ENCODE results near the gene MCCD1.

MCCD1 gene

DNA sequence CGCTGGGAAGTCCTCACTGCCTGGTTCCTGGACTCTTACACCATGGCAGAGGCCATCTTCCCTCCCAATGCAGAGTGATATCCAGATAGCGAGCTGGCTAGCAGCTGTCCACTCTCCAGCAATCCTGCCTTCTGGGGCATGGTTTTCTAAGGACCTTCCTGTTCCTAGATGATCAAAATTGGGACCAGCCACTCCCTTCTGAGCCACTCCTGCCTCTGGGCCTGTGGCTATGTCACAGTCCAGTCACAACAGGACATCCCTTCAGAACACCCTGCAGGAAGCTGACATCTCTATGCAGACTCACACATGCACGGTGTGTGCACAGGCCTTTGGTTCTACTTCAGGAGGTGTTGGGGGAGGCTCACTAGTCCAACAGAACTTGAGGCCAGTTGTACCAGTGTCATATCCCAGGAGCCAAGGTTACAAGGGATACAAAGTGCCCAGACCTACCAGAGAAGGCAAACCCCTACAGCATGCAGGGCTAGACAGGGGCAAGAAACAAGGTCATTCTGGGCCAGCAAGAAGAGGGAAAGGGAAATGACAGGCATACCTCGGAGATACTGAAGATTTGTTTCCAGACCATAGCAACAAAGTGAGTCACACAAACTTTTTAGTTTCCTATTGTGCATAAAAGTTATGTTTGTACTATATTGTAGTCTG, 2.7 kb upstream of the MCCD1 start:
- Histone ChIP-seq H3K9ac (no peak overlapping the region), H3K27ac (no peak overlapping the region), H2AFZ (ENCODE audit: low read depth) (no peak overlapping the region), H3K27me3 (ENCODE audit: insufficient read depth, low read depth) (no peaks in the 10 kb centered on the region), H4K20me1 (ENCODE audit: insufficient read depth) (no peaks in the 10 kb centered on the region), H3K4me1 (ENCODE audit: low read depth, poor library complexity, severe bottlenecking) (no peaks in the 10 kb centered on the region), H3K4me3 (IDR thresholded peaks at IDR 0.05; ENCODE audit: insufficient read depth, low read depth, low read length) (no peak overlapping the region), H3K79me2 (ENCODE audit: insufficient read depth, low read depth) (no peaks in the 10 kb centered on the region), H3K4me2 (no peak overlapping the region), H3K36me3 (ENCODE audit: insufficient read depth) (no peaks in the 10 kb centered on the region)
- TF ChIP-seq, protein P1, sequence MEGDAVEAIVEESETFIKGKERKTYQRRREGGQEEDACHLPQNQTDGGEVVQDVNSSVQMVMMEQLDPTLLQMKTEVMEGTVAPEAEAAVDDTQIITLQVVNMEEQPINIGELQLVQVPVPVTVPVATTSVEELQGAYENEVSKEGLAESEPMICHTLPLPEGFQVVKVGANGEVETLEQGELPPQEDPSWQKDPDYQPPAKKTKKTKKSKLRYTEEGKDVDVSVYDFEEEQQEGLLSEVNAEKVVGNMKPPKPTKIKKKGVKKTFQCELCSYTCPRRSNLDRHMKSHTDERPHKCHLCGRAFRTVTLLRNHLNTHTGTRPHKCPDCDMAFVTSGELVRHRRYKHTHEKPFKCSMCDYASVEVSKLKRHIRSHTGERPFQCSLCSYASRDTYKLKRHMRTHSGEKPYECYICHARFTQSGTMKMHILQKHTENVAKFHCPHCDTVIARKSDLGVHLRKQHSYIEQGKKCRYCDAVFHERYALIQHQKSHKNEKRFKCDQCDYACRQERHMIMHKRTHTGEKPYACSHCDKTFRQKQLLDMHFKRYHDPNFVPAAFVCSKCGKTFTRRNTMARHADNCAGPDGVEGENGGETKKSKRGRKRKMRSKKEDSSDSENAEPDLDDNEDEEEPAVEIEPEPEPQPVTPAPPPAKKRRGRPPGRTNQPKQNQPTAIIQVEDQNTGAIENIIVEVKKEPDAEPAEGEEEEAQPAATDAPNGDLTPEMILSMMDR (conservative IDR thresholded peaks at IDR 0.05; ENCODE audit: low read depth, low read length) = no peak

DNA sequence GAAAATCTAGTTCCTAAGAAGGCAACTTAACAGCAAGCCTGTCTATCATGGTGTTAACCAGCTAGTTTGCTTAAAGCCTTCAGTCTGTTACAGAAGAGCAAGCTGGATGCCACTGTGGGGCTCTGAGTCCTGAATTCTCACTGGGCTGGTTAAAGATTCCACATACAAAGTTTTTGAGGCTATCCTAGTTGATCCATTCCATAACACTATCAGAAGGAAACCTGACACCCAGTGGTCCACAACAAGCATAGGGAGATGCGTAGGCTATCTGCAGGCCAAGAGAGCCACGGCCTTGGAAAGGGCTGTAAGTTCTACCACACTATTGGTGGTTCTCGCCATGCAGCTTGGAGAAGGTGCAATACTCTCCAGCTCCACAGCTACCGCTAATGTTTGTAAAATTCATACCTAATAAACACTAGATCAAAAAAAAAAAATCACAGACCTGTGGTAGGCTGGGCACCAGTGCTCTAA, 420 bp upstream of the MCCD1 start:
- H3K36me3 ChIP-seq (ENCODE audit: insufficient read depth) = no peaks in the 10 kb centered on the region
- no peak overlapping the region for H3K4me2 ChIP-seq
- H3K4me1 ChIP-seq (ENCODE audit: low read depth, poor library complexity, severe bottlenecking) = no peaks in the 10 kb centered on the region
- no peak overlapping the region for H3K9ac ChIP-seq
- H3K4me3 ChIP-seq (IDR thresholded peaks at IDR 0.05; ENCODE audit: insufficient read depth, low read depth, low read length) = no peak overlapping the region
- H4K20me1 ChIP-seq (ENCODE audit: insufficient read depth) = no peaks in the 10 kb centered on the region
- H3K27me3 ChIP-seq (ENCODE audit: insufficient read depth, low read depth) = no peaks in the 10 kb centered on the region
- TF ChIP-seq, protein P1 (conservative IDR thresholded peaks at IDR 0.05; ENCODE audit: low read depth, low read length) = no peak
- no peak overlapping the region for H2AFZ ChIP-seq (ENCODE audit: low read depth)
- no peak overlapping the region for H3K27ac ChIP-seq
- H3K79me2 ChIP-seq (ENCODE audit: insufficient read depth, low read depth) = no peaks in the 10 kb centered on the region

DNA sequence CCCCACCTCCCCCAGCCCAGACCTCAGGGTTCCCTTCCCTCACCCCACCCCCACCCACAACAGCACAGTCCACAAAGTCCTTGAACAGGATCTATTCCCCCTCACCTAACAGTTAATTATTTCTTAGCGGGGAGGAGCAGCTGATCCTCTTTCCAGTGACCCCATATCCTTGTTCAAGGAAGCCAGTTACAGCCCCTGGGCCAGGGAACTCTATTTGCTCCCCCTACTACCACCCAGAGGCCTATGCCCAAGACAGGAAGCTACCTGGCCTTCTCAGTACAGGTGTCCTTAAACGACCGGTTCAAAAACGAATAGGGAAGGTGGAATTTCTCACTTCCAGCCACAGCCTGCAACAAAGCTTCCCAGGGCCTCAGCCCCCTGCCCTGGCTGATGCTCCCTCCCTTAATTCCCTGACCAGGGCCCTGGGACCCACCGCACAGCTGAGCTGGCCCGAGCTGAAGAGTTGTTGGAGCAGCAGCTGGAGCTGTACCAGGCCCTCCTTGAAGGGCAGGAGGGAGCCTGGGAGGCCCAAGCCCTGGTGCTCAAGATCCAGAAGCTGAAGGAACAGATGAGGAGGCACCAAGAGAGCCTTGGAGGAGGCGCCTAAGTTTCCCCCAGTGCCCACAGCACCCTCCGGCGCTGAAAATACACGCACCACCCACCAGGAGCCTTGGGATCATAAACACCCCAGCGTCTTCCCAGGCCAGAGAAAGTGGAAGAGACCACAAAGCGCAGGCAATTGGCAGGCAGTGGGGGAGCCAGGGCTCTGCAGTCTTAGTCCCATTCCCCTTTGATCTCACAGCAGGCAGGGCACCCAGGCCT, 778 bp downstream of the MCCD1 start:
- H3K4me2 ChIP-seq = no peak overlapping the region
- TF ChIP-seq, protein P1 (conservative IDR thresholded peaks at IDR 0.05; ENCODE audit: low read depth, low read length) = no peak
- no peak overlapping the region for H2AFZ ChIP-seq (ENCODE audit: low read depth)
- no peaks in the 10 kb centered on the region for H3K4me1 ChIP-seq (ENCODE audit: low read depth, poor library complexity, severe bottlenecking)
- H3K27me3 ChIP-seq (ENCODE audit: insufficient read depth, low read depth) = no peaks in the 10 kb centered on the region
- H3K79me2 ChIP-seq (ENCODE audit: insufficient read depth, low read depth) = no peaks in the 10 kb centered on the region
- H3K4me3 ChIP-seq (IDR thresholded peaks at IDR 0.05; ENCODE audit: insufficient read depth, low read depth, low read length) = no peak overlapping the region
- H4K20me1 ChIP-seq (ENCODE audit: insufficient read depth) = no peaks in the 10 kb centered on the region
- no peak overlapping the region for H3K9ac ChIP-seq
- no peak overlapping the region for H3K27ac ChIP-seq
- no peaks in the 10 kb centered on the region for H3K36me3 ChIP-seq (ENCODE audit: insufficient read depth)

DNA sequence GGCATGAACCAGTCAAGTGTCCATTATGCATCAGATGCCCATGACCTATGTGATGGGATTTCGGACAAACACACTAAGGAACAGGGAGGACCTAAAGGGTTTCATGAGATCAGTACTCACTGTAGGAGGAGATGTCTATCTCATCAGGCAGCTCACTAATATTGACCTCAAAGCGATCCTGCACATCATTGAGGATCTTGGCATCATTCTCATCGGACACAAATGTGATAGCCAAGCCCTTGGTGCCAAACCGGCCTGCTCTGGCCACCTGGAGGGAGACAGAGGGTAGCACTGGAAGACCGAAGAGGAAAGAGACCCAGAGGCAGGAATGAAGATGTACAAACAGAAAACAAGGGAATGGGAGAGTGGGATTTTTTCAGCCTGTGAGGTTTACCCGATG, 1.9 kb downstream of the MCCD1 start:
- TF ChIP-seq, protein P1 (conservative IDR thresholded peaks at IDR 0.05; ENCODE audit: low read depth, low read length) = no peak
- Histone ChIP-seq H3K4me2 (no peak overlapping the region), H3K9ac (no peak overlapping the region), H3K36me3 (ENCODE audit: insufficient read depth) (no peaks in the 10 kb centered on the region), H3K4me3 (IDR thresholded peaks at IDR 0.05; ENCODE audit: insufficient read depth, low read depth, low read length) (no peak overlapping the region), H2AFZ (ENCODE audit: low read depth) (no peak overlapping the region), H3K79me2 (ENCODE audit: insufficient read depth, low read depth) (no peaks in the 10 kb centered on the region; the same call in 1 of the 2 replicates), H4K20me1 (ENCODE audit: insufficient read depth) (peaks cover 2% of the 10 kb centered on the region; the same call in 1 of the 2 replicates), H3K4me1 (ENCODE audit: low read depth, poor library complexity, severe bottlenecking) (no peaks in the 10 kb centered on the region), H3K27ac (no peak overlapping the region), H3K27me3 (ENCODE audit: insufficient read depth, low read depth) (no peaks in the 10 kb centered on the region)
